Stimulated activated CD8-positive, alpha-beta memory T cell treated with anti-CD3 and anti-CD28 coated beads, Interleukin-7, amount 100 ng/mL, for 1 hour (primary cell): ENCODE measurements around the gene DUSP28.

Source experiments
- DNase-seq, 2 donors: peaks; one replicate each; pipeline ENCODE4 v3.0.0-alpha.2; 2020; ENCODE audit warnings: low read depth in 2 of 2

DUSP28 gene

GRCh38 chr2:240572141-240573031, 12.2 kb downstream of the DUSP28 start:
- DNase-seq, result no peak

- no peak for DNase-seq
Observed at GRCh38 chr2:240573071-240573515, 12.9 kb downstream of the DUSP28 start.

DNA sequence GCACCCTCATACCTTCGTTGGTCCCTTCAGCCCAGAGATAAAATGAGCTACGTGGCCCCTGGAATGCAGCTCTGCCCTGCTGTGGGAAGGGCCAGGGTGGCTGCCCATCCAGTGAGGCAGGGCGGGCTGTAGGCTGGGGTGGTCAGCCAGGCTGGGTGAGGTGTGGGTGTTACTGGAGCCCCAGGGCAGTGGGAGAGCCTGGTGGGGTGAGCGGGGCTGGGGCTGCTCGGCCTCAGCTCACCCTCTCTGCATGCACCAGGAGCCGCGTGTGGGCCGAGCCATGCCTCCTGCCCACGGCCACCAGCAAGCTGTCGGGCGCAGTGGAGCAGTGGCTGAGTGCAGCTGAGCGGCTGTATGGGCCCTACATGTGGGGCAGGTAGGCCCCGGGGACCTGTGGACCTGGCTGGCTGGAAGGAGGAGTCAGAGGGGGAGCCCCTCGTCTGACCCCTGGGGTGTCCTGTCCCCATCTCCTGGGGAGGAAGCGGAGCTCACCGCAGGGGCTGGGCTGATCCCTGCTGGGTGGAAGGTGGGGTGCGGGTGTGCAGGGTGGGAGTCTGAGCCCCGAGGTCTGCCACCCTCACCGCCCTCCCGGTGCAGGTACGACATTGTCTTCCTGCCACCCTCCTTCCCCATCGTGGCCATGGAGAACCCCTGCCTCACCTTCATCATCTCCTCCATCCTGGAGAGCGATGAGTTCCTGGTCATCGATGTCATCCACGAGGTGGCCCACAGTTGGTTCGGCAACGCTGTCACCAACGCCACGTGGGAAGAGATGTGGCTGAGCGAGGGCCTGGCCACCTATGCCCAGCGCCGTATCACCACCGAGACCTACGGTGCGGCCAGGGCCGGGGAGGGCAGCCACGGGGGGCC, 13.6 kb downstream of the DUSP28 start:
- DNase-seq, result no peak

- no peak for DNase-seq
Observed at GRCh38 chr2:240574386-240575100, 14.4 kb downstream of the DUSP28 start.

DNA sequence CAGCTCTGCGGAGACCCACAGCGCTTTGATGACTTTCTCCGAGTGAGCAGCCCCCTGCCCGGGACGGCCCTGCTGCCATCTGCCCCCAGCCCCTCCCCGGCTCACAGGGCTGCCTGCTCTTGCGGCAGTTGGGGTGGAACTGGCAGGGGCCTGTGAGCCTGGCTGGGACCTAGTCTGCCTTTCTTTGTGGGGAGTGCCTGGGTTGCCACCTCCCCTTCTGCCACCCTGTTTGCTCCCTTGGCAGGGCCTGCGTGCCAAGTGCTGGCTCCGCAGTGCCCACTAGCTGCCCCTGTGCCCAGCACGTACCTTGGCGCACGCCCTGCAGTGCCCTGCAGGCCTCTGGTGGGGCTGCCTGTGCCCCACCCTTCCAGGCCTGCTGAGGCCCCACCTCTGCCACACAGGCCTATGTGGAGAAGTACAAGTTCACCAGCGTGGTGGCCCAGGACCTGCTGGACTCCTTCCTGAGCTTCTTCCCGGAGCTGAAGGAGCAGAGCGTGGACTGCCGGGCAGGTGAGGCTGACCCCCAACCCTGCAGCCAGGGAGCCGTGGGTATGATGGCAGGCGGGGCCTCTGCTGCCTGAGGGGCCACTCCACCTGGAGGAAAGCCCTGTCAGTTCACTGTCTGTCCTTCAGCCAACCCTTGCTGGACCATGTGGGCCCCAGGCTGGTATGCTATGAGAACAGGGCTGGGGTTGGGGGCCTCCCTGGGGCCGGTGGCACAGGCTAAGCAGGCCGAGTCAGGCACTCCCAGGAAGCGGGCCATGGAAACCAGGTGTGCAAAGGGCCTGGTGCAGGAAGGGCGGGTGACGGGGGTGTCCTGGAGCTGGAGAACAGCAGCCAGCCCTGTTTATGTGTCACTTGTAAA, 15.2 kb downstream of the DUSP28 start:
- DNase-seq, result no peak

DNA sequence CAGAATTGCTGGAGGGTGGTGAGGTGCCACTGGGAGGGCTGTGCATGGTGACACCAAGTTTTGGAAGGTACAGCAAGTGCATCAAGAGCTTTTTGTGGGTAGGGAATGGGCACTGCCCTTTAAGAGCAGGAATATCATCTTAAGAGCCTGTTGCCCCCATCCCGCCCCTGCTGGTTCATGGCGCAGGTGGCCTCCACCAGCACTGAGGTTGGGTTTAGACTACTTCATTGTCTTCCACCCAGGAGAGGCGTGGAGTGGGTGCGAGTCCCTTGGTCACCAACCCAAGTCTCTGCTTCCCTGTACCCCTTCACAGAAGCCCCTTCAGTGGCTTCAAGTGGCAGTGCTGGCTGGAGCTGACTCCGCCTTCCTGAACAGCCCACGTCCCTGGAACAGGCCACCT, 15.9 kb downstream of the DUSP28 start:
- DNase-seq, result no peak

DNA sequence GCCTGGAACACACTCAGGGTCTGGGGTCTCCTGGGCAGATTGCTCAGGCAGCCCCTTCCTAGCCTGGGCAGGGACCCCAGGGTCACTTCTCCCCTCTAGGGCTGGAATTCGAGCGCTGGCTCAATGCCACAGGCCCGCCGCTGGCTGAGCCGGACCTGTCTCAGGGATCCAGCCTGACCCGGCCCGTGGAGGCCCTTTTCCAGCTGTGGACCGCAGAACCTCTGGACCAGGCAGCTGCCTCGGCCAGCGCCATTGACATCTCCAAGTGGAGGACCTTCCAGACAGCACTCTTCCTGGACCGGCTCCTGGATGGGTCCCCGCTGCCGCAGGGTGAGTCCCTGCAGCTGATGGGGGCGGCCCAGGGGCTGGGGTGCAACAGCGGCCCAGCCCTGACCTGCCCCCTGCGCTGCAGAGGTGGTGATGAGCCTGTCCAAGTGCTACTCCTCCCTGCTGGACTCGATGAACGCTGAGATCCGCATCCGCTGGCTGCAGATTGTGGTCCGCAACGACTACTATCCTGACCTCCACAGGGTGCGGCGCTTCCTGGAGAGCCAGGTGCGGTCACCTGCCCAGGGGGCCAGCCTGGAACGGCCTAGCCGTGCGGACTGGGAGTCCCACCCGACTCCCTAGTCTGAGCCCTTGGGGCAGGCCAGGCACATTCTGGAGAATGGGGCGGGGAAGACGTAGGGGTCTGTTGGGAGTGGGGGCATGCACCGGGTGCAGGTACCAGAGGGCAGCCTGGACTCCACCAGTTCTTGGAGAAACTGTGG, 16.5 kb downstream of the DUSP28 start:
- no peak for DNase-seq

- DNase-seq, result no peak
Observed at GRCh38 chr2:240577281-240578109, 17.3 kb downstream of the DUSP28 start.

DNA sequence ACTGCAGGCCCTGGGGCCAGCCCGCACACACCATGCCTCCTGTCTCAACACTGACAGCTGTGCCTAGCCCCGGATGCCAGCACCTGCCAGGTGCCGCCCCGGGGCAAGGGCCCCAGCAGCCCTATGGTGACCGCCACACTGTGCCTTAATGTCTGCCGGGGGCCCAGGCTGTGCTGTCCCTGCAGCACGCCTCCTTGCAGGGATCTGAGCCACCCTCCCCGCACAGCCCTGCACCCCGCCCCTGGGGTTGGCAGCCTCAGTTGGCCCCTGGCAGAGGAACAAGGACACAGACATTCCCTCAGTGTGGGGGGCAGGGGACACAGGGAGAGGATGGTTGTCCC, 17.9 kb downstream of the DUSP28 start:
- no peak for DNase-seq

DNA sequence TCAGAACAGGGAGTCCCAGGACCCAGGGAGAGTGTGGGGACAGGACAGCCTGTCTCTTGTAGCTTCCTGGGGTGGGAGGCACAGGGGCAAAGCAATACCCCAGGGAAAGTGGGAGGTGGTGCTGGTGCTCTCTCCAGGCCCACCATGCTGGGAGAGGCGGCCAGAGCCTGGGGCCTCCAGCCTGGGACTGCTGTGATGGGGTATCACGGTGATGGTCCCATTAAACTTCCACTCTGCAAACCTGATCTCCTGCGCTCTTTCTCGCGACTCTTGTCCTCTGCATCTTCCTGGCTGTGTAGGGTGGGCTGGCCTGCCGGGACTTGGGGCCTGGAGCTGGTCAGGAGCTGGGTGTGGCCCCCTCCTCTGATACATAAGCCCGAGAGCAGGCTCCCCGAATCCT, 18.3 kb downstream of the DUSP28 start:
- DNase-seq, result no peak

GRCh38 chr2:240579071-240579762, 19.1 kb downstream of the DUSP28 start:
- no peak for DNase-seq

DNA sequence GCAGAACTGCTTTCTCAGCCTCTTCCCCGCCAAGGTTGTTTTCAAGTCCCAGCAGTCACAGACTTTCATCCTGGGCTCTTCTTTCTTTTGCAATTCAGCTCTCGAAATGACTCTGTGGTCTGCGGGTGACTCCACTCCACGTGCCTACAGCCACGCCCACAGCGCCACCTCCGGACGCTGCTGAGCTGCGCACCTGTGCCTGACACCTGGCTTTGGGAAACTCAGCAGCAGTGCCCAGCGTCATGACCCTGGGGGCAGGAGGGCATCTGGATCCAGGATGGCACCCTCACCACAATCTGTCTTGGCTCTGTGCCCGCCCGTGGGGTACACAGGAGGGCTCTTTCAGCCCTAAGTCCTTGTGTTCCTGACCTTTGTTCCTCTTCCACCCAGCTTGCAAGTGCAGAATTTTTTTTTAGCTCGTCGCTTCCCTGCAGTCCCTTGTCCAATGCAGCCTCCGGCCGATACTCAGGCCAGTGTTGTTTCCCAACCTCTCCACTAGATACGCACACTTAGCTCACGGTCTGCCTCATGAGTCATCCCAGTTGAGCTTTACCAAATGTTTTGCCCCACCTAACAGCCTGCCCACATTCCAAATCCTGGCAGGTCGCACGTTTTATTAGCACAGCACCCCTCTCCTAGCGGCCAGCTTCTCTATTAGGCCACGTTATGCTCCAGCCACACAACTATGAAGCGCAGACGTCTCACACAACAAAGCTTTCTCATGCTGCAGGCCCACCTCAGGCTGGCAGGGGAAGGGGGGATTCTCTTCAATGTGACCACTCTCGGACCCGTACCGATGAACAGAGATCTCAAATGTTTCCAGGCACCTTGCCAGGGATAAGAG, 19.8 kb downstream of the DUSP28 start:
- peak in 1 of 2 donors; percentile 54 for DNase-seq

DNA sequence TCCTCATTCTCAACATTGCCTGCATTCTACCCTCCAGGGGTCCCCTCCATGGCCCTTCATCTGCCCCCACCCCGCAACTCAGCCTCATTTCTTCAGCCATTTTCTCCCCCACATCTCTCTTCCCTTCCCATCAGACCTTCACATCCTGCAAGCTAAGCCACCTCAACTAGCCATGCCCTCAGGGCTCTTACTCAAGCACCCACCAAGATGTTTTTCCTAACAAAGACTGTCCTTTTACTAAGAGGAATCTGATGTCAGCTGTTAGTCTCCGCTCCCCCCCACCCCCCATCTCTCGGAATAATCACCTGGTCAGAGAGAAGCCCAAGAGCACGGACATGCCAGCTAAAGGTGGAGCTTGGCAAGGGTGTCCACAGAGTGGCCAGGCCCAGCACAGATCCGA, 21.7 kb downstream of the DUSP28 start:
- DNase-seq, result no peak

DNA sequence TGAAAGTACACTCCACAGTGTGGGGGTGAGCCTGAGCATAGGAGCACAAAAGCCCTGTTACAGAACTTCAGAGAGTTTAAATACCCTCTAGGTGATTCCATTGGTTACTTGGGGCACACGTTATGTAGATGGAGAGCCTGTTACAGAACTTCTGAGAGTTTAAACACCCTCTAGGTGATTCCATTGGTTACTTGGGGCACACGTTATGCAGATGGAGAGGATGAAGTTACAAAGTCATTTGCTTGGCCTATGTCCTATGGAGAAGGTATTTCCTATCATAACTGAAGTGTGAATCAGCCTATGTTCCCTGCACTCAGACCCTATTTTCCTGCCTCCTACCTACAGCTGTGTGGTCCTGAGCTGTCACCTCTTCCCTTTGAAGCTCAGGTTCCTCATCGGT, 22.6 kb downstream of the DUSP28 start:
- no peak for DNase-seq

- no peak for DNase-seq
Observed at GRCh38 chr2:240583774-240584173, 23.6 kb downstream of the DUSP28 start.

GRCh38 chr2:240584486-240585031, 24.4 kb downstream of the DUSP28 start:
- DNase-seq, result no peak

GRCh38 chr2:240585101-240585500, 24.9 kb downstream of the DUSP28 start:
- no peak for DNase-seq
